HEK293T (cell line): ENCODE measurements around the gene IFT88.

Experiments used
- CTCF ChIA-PET: fragments of 350-600 bp; formaldehyde crosslinking; extraction: SDS; loops from one replicate; lab custom pipeline; 2021; ENCODE audit warnings: antibody characterized with exemption, inconsistent platforms; lab: Yijun Ruan, JAX
- POLR2A ChIA-PET: fragments of 350-600 bp; formaldehyde crosslinking; extraction: SDS; loops from one replicate; lab custom pipeline; 2020; ENCODE audit warnings: antibody characterized with exemption, inconsistent platforms; lab: Yijun Ruan, JAX
- DNase-seq: peaks from one replicate; pipeline ENCODE4 v3.0.0; 2012; ENCODE audit warnings: mixed read lengths; ENCODE audit errors: extremely low spot score
- ARNT ChIP-seq: fragments of 450-650 bp; IDR thresholded peaks from 2 replicates; pipeline ENCODE4 v1.6.1; 2017; ENCODE audit warnings: mild to moderate bottlenecking
- BHLHE40 ChIP-seq: fragments of 450-650 bp; IDR thresholded peaks from 2 replicates; pipeline ENCODE4 v1.6.1; 2016; ENCODE audit warnings: mild to moderate bottlenecking, moderate library complexity, borderline replicate concordance
- CTBP1 ChIP-seq: fragments of 450-650 bp; IDR thresholded peaks from 2 replicates; pipeline ENCODE4 v1.6.1; 2016; ENCODE audit warnings: borderline replicate concordance
- ELF4 ChIP-seq: fragments of 450-650 bp; IDR thresholded peaks from 2 replicates; pipeline ENCODE4 v1.6.1; 2017; ENCODE audit warnings: antibody characterized with exemption
- FOXA1 ChIP-seq: fragments of 450-650 bp; IDR thresholded peaks from 2 replicates; pipeline ENCODE4 v1.6.1; 2016; ENCODE audit warnings: mild to moderate bottlenecking
- FOXK2 ChIP-seq: fragments of 450-650 bp; IDR thresholded peaks from 2 replicates; pipeline ENCODE4 v1.6.1; 2016; ENCODE audit warnings: mild to moderate bottlenecking
- FOXM1 ChIP-seq: fragments of 450-650 bp; IDR thresholded peaks from 2 replicates; pipeline ENCODE4 v1.6.1; 2017; ENCODE audit warnings: mild to moderate bottlenecking, borderline replicate concordance
- HDGF ChIP-seq: fragments of 450-650 bp; IDR thresholded peaks from 2 replicates; pipeline ENCODE4 v1.6.1; 2017; ENCODE audit warnings: antibody characterized with exemption, borderline replicate concordance
- L3MBTL2 ChIP-seq: fragments of 450-650 bp; conservative IDR thresholded peaks from 2 replicates; pipeline ENCODE4 v1.6.1; 2016; ENCODE audit warnings: mild to moderate bottlenecking
- LEF1 ChIP-seq: fragments of 450-650 bp; IDR thresholded peaks from 2 replicates; pipeline ENCODE4 v1.6.1; 2017; ENCODE audit warnings: mild to moderate bottlenecking, borderline replicate concordance
- NFRKB ChIP-seq: fragments of 450-650 bp; IDR thresholded peaks from 2 replicates; pipeline ENCODE4 v1.6.1; 2016; ENCODE audit warnings: mild to moderate bottlenecking, moderate library complexity
- PKNOX1 ChIP-seq: fragments of 450-650 bp; IDR thresholded peaks from 2 replicates; pipeline ENCODE4 v1.6.1; 2016
- SP1 ChIP-seq: fragments of 450-650 bp; IDR thresholded peaks from 2 replicates; pipeline ENCODE4 v1.6.1; 2017
- SUZ12 ChIP-seq: fragments of 450-650 bp; IDR thresholded peaks from 2 replicates; pipeline ENCODE4 v1.6.1; 2016; ENCODE audit warnings: mild to moderate bottlenecking
- TARDBP ChIP-seq: fragments of 450-650 bp; IDR thresholded peaks from 2 replicates; pipeline ENCODE4 v1.6.1; 2016
- ZNF384 ChIP-seq: fragments of 450-650 bp; IDR thresholded peaks from 2 replicates; pipeline ENCODE4 v1.6.1; 2016

IFT88 gene

DNA sequence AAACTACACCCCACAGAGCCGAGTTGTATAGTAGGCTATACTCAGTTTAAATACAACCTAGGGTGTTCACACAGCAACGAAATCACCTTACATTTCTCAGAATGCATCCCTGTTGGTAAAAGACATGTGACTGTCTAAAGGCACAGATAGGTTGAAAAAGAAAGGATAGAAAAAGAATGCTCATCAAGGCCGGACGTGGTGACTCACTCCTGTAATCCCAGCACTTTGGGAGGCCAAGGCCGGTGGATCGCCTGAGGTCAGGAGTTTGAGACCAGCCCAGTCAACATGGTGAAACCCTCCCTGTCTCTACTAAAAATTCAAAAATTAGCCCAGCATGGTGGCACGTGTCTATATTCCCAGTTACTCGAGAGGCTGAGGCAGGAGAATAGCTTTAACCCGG, 132.8 kb downstream of the IFT88 start:
- POLR2A ChIA-PET: no interaction called here
- DNase-seq: no peak
- CTCF ChIA-PET: no interaction called here
- TF ChIP-seq ELF4: no peak
- TF ChIP-seq SUZ12: no peak
- no peak for TF ChIP-seq FOXA1

DNA sequence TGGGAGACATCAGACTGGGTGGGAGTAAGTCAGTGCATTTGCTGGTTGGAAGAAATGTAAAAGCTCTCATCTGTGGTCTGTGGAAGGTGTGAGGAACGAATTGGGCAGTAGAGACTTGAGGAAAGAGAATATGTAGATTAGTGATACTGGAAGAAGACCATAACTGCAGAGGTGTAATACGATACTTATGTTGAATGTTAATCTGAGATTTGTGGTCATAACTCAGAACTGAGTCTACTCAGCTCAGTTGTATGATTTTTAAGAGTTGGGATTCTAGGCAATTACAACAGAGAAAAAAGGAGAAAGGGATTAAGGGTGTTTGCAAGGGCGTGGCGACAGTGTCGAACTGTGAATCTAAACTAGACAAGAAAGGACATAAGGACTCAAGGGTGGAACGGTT, 133.3 kb downstream of the IFT88 start:
- ChIA-PET POLR2A (no interaction called here), CTCF (no interaction called here)
- no peak for DNase-seq
- TF ChIP-seq PKNOX1 (no peak), L3MBTL2 (no peak), FOXK2 (no peak), SUZ12 (no peak), ARNT (no peak), HDGF (no peak), FOXM1 (no peak), CTBP1 (no peak), BHLHE40 (no peak), LEF1 (no peak), SP1 (no peak)

GRCh38 chr13:20701461-20701860, 134.5 kb downstream of the IFT88 start:
- no peak for DNase-seq
- ChIA-PET CTCF (no interaction called here), POLR2A (interaction anchor here (1.2 kb wide), 1 partner anchor 46 kb away, joined by 3 read pairs; no protein-coding TSS in a partner anchor)

GRCh38 chr13:20702530-20702914, 135.6 kb downstream of the IFT88 start:
- CTCF ChIA-PET: no interaction called here

More at GRCh38 chr13:20701461-20701860, 134.5 kb downstream of the IFT88 start:
- TF ChIP-seq TARDBP: no peak

DNA sequence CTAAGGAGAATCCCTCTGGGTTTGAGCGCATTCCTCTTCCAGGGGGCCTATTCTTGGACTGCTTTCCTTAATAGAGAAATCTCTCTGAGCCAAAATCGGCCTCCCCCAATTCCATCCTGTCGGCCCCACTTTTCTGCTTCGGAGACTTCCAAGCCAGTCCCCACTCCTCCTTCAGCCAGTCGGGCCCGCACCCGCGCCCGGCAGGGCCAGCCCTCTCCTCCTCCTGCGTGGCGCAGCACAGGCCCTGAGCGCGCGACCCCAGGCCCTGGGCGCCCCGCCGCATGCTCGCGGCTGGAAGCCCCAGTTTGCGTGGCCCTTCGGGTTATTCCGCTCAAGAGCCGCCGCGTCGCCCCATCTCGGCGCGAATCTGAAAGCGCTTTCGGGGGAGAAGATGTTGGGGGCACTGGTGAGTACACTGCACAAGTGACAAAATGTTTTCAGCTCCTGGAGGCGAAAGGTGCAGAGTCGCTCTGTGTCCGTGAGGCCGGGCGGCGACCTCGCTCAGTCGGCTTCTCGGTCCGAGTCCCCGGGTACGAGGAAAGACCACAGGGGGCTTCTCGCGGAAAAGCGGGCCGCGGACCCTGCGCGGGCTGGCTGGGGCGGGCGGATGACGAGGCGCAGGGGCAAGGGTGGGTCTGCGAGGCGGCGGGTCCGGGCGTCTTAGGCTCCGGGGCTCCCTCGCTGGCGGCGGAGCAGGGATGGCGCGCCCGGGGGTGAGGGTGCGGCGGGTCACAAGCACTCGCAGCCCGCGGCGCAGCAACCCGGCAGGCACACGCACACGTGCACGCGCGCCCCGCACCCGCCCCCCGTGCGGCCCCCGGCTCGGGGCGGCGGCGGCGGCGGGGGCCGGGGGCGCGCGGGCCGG, 136.2 kb downstream of the IFT88 start, which contains the start of gene IL17D:
Gene IL17D (plus strand): TSS at position 785 of the 865 bp plus-strand sequence. CDS start 303 bp downstream, outside the sequence.
- TF ChIP-seq PKNOX1 (no peak), CTBP1 (no peak), NFRKB (no peak), HDGF (no peak), ARNT (no peak), BHLHE40 (no peak), TARDBP (no peak), FOXK2 (no peak), L3MBTL2 (no peak; the same call in 1 of the 2 replicates), SP1 (no peak), LEF1 (no peak), FOXA1 (no peak), FOXM1 (no peak), SUZ12 (no peak), ZNF384 (no peak), ELF4 (no peak)
- DNase-seq: peak; percentile 15
- POLR2A ChIA-PET: interaction anchor here (0.5 kb wide), 1 partner anchor 522 kb away, joined by 3 read pairs; no protein-coding TSS in a partner anchor
- CTCF ChIA-PET: interaction anchor here (0.6 kb wide), 1 partner anchor 15 kb away, joined by 3 read pairs; no protein-coding TSS in a partner anchor

More at GRCh38 chr13:20702530-20702914, 135.6 kb downstream of the IFT88 start:
- no peak for DNase-seq
- POLR2A ChIA-PET: interaction anchor here (0.5 to 1.2 kb wide), 2 partner anchors 47 to 522 kb away, joined by 3 read pairs; no protein-coding TSS in a partner anchor
- no peak for TF ChIP-seq NFRKB
- TF ChIP-seq PKNOX1: peak; percentile 41; the same call in 1 of the 2 replicates

DNA sequence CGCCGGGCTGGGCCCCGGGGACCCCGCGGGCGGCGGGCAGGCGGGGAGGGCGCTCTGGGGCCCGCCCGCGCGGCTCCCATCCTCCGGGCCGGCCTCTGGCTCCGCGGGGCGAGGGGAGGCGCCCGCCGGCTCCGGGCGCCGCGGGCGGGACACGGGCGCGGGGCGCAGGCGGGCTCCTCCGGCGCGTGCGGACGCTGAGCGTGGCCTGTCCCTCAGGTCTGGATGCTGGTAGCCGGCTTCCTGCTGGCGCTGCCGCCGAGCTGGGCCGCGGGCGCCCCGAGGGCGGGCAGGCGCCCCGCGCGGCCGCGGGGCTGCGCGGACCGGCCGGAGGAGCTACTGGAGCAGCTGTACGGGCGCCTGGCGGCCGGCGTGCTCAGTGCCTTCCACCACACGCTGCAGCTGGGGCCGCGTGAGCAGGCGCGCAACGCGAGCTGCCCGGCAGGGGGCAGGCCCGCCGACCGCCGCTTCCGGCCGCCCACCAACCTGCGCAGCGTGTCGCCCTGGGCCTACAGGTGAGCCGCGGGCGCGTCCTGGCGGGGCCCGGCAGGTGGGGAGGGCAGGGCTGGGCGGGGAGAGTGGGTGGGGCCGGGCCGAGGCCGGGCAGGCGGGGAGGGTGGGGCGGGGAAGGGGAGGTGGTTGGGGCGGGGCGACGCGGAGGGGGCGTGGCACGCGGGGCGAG, 137.0 kb downstream of the IFT88 start:
- CTCF ChIA-PET: interaction anchor here (0.6 kb wide), 2 partner anchors 16 to 55 kb away, joined by 3 to 4 read pairs; no protein-coding TSS in a partner anchor
- POLR2A ChIA-PET: interaction anchor here (0.6 to 0.7 kb wide), 2 partner anchors 24 to 136 kb away, joined by 3 read pairs; no protein-coding TSS in a partner anchor
- TF ChIP-seq SP1: no peak
- TF ChIP-seq TARDBP: no peak
- no peak for TF ChIP-seq SUZ12
- no peak for TF ChIP-seq FOXK2
- no peak for TF ChIP-seq BHLHE40
- TF ChIP-seq HDGF: no peak
- no peak for TF ChIP-seq CTBP1
- TF ChIP-seq ZNF384: no peak
- DNase-seq: peak; percentile 75
